OCI-LY3 (cell line): ENCODE data around the gene XRCC3.

Source experiments
- H2AFZ ChIP-seq: fragments of 200-600, 300-600 bp; shearing (Covaris generic); 2 replicates; pipeline ENCODE4 v1.6.0; 2014; ENCODE audit warnings: antibody characterized with exemption, low read depth, low read length
- H3K27ac ChIP-seq: fragments of 200-600, 300-600 bp; sonication (generic); 2 replicates; pipeline ENCODE4 v1.5.1; 2014; ENCODE audit warnings: mild to moderate bottlenecking, low read length, moderate library complexity, mixed read lengths
- H3K27me3 ChIP-seq: fragments of 200-600, 300-600 bp; sonication (generic); 2 replicates; pipeline ENCODE4 v1.6.1; 2014; ENCODE audit warnings: low read depth, low read length, mixed read lengths
- H3K36me3 ChIP-seq: fragments of 200-600, 300-600 bp; sonication (generic); replicated peaks from 2 replicates; pipeline ENCODE3; 2014; ENCODE audit warnings: low read depth, low read length, mixed read lengths
- H3K4me1 ChIP-seq: fragments of 300-600, 200-600 bp; sonication (generic); 2 replicates; pipeline ENCODE4 v1.6.1; 2014; ENCODE audit warnings: low read length, mixed read lengths
- H3K4me2 ChIP-seq: fragments of 200-600, 300-600 bp; sonication (generic); 2 replicates; pipeline ENCODE4 v1.6.1; 2014; ENCODE audit warnings: low read length, mixed read lengths
- H3K4me3 ChIP-seq: fragments of 300-600, 200-600 bp; sonication (generic); 2 replicates; pipeline ENCODE4 v1.5.1; 2014; ENCODE audit warnings: antibody characterized with exemption, mild to moderate bottlenecking, low read length, moderate library complexity
- H3K79me2 ChIP-seq: fragments of 300-600, 200-600 bp; shearing (Covaris generic); 2 replicates; pipeline ENCODE4 v1.6.1; 2014; ENCODE audit warnings: mild to moderate bottlenecking, low read length, mixed read lengths
- H3K9ac ChIP-seq: fragments of 300-600, 200-600 bp; shearing (Covaris generic); 2 replicates; pipeline ENCODE4 v1.6.0; 2014; ENCODE audit warnings: mild to moderate bottlenecking, low read length, moderate library complexity
- H3K9me3 ChIP-seq: fragments of 200-600, 300-600 bp; shearing (Covaris generic); 2 replicates; pipeline ENCODE4 v1.6.1; 2014; ENCODE audit warnings: low read length, mixed read lengths; ENCODE audit not compliant: insufficient read depth
- H4K20me1 ChIP-seq: fragments of 200-600, 300-600 bp; sonication (generic); 2 replicates; pipeline ENCODE4 v1.6.1; 2016; ENCODE audit warnings: low read length, mixed read lengths; ENCODE audit not compliant: insufficient read depth
- CTCF ChIP-seq: fragments of 200-600, 300-600 bp; sonication (generic); IDR thresholded peaks from 2 replicates; pipeline ENCODE4 v1.5.1; 2014; ENCODE audit warnings: antibody characterized with exemption, low read length, low read depth
- EZH2phosphoT487 ChIP-seq: fragments of 200-600 bp; shearing (Covaris generic); IDR thresholded peaks from 2 replicates; pipeline ENCODE4 v1.6.1; 2018; ENCODE audit warnings: antibody characterized with exemption, mixed run types, low read depth

XRCC3 gene

GRCh38 chr14:103715052-103716000, at the start of gene XRCC3, which contains the start of gene ZFYVE21:
Gene XRCC3 (minus strand): TSS chr14:103715451. CDS start chr14:103711087, 4,364 bp downstream.
Gene ZFYVE21 (plus strand): TSS chr14:103715810. CDS start chr14:103715842, 32 bp downstream.
- Histone ChIP-seq H3K79me2 (peaks cover 52% of the 10 kb centered on the region), H3K27ac (peak within 1 kb of the TSS; percentile 22; the same call in 1 of the 2 replicates), H3K9ac (peak within 1 kb of the TSS; percentile 76), H3K9me3 (no peaks in the 10 kb centered on the region), H3K36me3 (peaks cover 9% of the 10 kb centered on the region), H3K4me1 (peaks cover 15% of the 10 kb centered on the region), H4K20me1 (peaks cover 16% of the 10 kb centered on the region; the same call in 1 of the 2 replicates), H2AFZ (no peak within 1 kb of the TSS), H3K4me3 (peak within 1 kb of the TSS; percentile 87), H3K4me2 (peak within 1 kb of the TSS; percentile 91), H3K27me3 (no peaks in the 10 kb centered on the region)
- no peak for TF ChIP-seq CTCF
- TF ChIP-seq EZH2phosphoT487: no peak

GRCh38 chr14:103763730-103764488, 48.7 kb upstream of the XRCC3 start:
- Histone ChIP-seq H2AFZ (no peak overlapping the region), H3K9ac (no peak overlapping the region), H3K27ac (no peak overlapping the region), H3K4me2 (peak overlapping the region; percentile 12; the same call in 1 of the 2 replicates), H3K79me2 (no peaks in the 10 kb centered on the region), H3K36me3 (no peaks in the 10 kb centered on the region), H3K4me3 (no peak overlapping the region), H3K9me3 (no peaks in the 10 kb centered on the region), H3K4me1 (peaks cover 24% of the 10 kb centered on the region), H4K20me1 (no peaks in the 10 kb centered on the region), H3K27me3 (no peaks in the 10 kb centered on the region)
- TF ChIP-seq CTCF (no peak), EZH2phosphoT487 (no peak)

- Histone ChIP-seq H3K79me2 (no peaks in the 10 kb centered on the region), H3K4me1 (peaks cover 32% of the 10 kb centered on the region), H2AFZ (0 out of 2 replicates have a peak overlapping the region, but pooled peaks have one; percentile 28), H3K4me3 (peak overlapping the region; percentile 63), H3K27me3 (no peaks in the 10 kb centered on the region), H3K4me2 (peak overlapping the region; percentile 79), H3K9me3 (no peaks in the 10 kb centered on the region), H4K20me1 (no peaks in the 10 kb centered on the region), H3K27ac (no peak overlapping the region), H3K36me3 (no peaks in the 10 kb centered on the region), H3K9ac (no peak overlapping the region)
- TF ChIP-seq CTCF (no peak), EZH2phosphoT487 (no peak)
Observed at GRCh38 chr14:103762541-103762940, 47.3 kb upstream of the XRCC3 start.

GRCh38 chr14:103762036-103762435, 46.8 kb upstream of the XRCC3 start:
- no peaks in the 10 kb centered on the region for H3K79me2 ChIP-seq
- no peaks in the 10 kb centered on the region for H3K27me3 ChIP-seq
- H3K27ac ChIP-seq: no peak overlapping the region
- TF ChIP-seq CTCF (no peak), EZH2phosphoT487 (no peak)
- peak overlapping the region; percentile 15; the same call in 1 of the 2 replicates for H3K4me2 ChIP-seq
- peaks cover 37% of the 10 kb centered on the region for H3K4me1 ChIP-seq
- no peaks in the 10 kb centered on the region for H3K9me3 ChIP-seq
- no peak overlapping the region for H2AFZ ChIP-seq
- no peaks in the 10 kb centered on the region for H3K36me3 ChIP-seq
- no peak overlapping the region for H3K4me3 ChIP-seq
- H4K20me1 ChIP-seq: no peaks in the 10 kb centered on the region
- no peak overlapping the region for H3K9ac ChIP-seq
